HCT116 (cell line): ENCODE data around the gene SPAG6. TPM values are rescaled to one million over a fixed set of nuclear protein-coding genes. Genes with fewer than 3 reads are reported as not detected.
A peak's percentile ranks its signal among the peaks of the same experiment; 100 is the strongest.

Experiments
- ATAC-seq: fragments of 200-7000 bp; cut with Tn5 transposase; 2 replicates; pipeline ENCODE4 v1.9.1; 2020; ENCODE audit warnings: mild to moderate bottlenecking, moderate library complexity
- BruUV-seq: library from RNA; stranded (reverse); fragments of 400-500 nt; replicated peaks from 2 replicates; lab custom pipeline; 2021; lab: Mats Ljungman, UMichigan
- CTCF ChIA-PET: fragments of 300-600 bp; sonication (Branson Sonifier 250); formaldehyde crosslinking; loops from one replicate; lab custom pipeline; 2021; ENCODE audit warnings: antibody characterized with exemption; lab: Charles Lee
- POLR2A ChIA-PET: fragments of 300-600, 350-600 bp; sonication (Branson Sonifier 250); formaldehyde crosslinking; loops from one replicate; lab custom pipeline; 2021; ENCODE audit warnings: antibody characterized with exemption; lab: Charles Lee
- RAD21 ChIA-PET, 2 experiments: fragments of 300-600 bp; sonication (Branson Sonifier 250); formaldehyde crosslinking; loops; one replicate each; lab custom pipeline; 2023; ENCODE audit warnings: low total read pairs in 2 of 2; ENCODE audit not compliant: uncharacterized antibody in 2 of 2, unreplicated experiment in 2 of 2, low non-redundant PET in 1 of 2; lab: Charles Lee
- DNase-seq: peaks from one replicate; pipeline ENCODE4 v3.0.0-alpha.2; 2010; ENCODE audit warnings: low read depth, low spot score
- H2AFZ ChIP-seq: fragments of 200-600 bp; shearing (Covaris generic), sonication (generic); 2 replicates; pipeline ENCODE4 v1.6.1; 2017; ENCODE audit warnings: low read depth, mixed run types, mixed read lengths, antibody characterized with exemption, low read length; ENCODE audit not compliant: poor library complexity, severe bottlenecking
- H3K27ac ChIP-seq: 2 replicates; pipeline ENCODE4 v1.5.1; 2012; ENCODE audit warnings: low read depth, low read length
- H3K27me3 ChIP-seq: fragments of 200-600 bp; sonication (generic); 2 replicates; pipeline ENCODE4 v1.6.1; 2016; ENCODE audit warnings: mixed run types, low read length, mixed read lengths; ENCODE audit not compliant: insufficient read depth
- H3K36me3 ChIP-seq, 2 experiments: fragments of 200-500 bp in 1 of 2; fragments of 200-600 bp in 1 of 2; sonication (Bioruptor generic) in 1 of 2; sonication (generic) in 1 of 2; 2 replicates each; pipeline versions ENCODE4 v1.5.1 to v1.6.1; 2014 to 2016; ENCODE audit warnings: low read length in 2 of 2, inconsistent platforms in 1 of 2, mixed read lengths in 1 of 2, mixed run types in 1 of 2; ENCODE audit not compliant: insufficient read depth in 2 of 2, control insufficient read depth in 1 of 2
- H3K4me1 ChIP-seq, 2 experiments: fragments of 200-600 bp in 1 of 2; sonication (generic) in 1 of 2; 2 replicates each; pipeline versions ENCODE4 v1.5.1 to v1.6.1; 2012 to 2017; ENCODE audit warnings: low read length in 2 of 2, inconsistent platforms in 1 of 2, mild to moderate bottlenecking in 1 of 2, mixed read lengths in 1 of 2, mixed run types in 1 of 2, moderate library complexity in 1 of 2; ENCODE audit not compliant: insufficient read depth in 2 of 2, control insufficient read depth in 1 of 2
- H3K4me2 ChIP-seq: fragments of 200-600 bp; sonication (generic); 2 replicates; pipeline ENCODE4 v1.6.1; 2017; ENCODE audit warnings: mixed run types, low read length, mixed read lengths
- H3K4me3 ChIP-seq, 2 experiments: fragments of 200-600 bp in 1 of 2; sonication (generic) in 1 of 2; replicated peaks in 1 of 2; 2 replicates each; pipeline ENCODE4 v1.5.1; 2011 to 2016; ENCODE audit warnings: low read length in 2 of 2, control low read depth in 1 of 2, low read depth in 1 of 2, mild to moderate bottlenecking in 1 of 2, mixed read lengths in 1 of 2, mixed run types in 1 of 2
- H3K79me2 ChIP-seq: fragments of 200-600 bp; sonication (generic); 2 replicates; pipeline ENCODE4 v1.6.1; 2017; ENCODE audit warnings: mild to moderate bottlenecking, mixed run types, low read length, moderate library complexity, mixed read lengths; ENCODE audit not compliant: insufficient read depth
- H3K9ac ChIP-seq: fragments of 200-600 bp; sonication (generic); 2 replicates; pipeline ENCODE4 v1.6.1; 2016; ENCODE audit warnings: low read length, mixed read lengths
- H3K9me2 ChIP-seq: fragments of 200-600 bp; sonication (generic), shearing (Covaris generic); 2 replicates; pipeline ENCODE4 v1.6.1; 2017; ENCODE audit warnings: mixed run types, mild to moderate bottlenecking, moderate library complexity; ENCODE audit not compliant: insufficient read depth
- H3K9me3 ChIP-seq, 2 experiments: fragments of 200-500 bp in 1 of 2; fragments of 200-600 bp in 1 of 2; sonication (Bioruptor generic) in 1 of 2; sonication (generic) in 1 of 2; 2 replicates each; pipeline ENCODE4 v1.6.1; 2014 to 2017; ENCODE audit warnings: low read length in 2 of 2, mixed read lengths in 2 of 2, inconsistent platforms in 1 of 2, low read depth in 1 of 2, mild to moderate bottlenecking in 1 of 2, mixed run types in 1 of 2, moderate library complexity in 1 of 2; ENCODE audit not compliant: control insufficient read depth in 1 of 2, insufficient read depth in 1 of 2
- H4K20me1 ChIP-seq: fragments of 200-600 bp; sonication (generic), shearing (Covaris generic); 2 replicates; pipeline ENCODE4 v1.6.1; 2017; ENCODE audit warnings: mixed run types, mild to moderate bottlenecking, moderate library complexity; ENCODE audit not compliant: insufficient read depth
- JUND ChIP-seq: IDR thresholded peaks from 2 replicates; pipeline ENCODE4 v1.6.1; 2012
- SIN3A ChIP-seq: IDR thresholded peaks from 2 replicates; pipeline ENCODE4 v1.6.1; 2012; ENCODE audit warnings: low read depth
- SP1 ChIP-seq: IDR thresholded peaks from 2 replicates; pipeline ENCODE4 v1.6.1; 2012; ENCODE audit warnings: low read depth
- intact Hi-C: fragments of 100-400 bp; cut with micrococcal nuclease; formaldehyde crosslinking; loops from 2 replicates; pipeline ENCODE4 v1.10.0; 2022
- total RNA-seq: library from RNA; stranded (reverse); gene quantifications from one replicate; pipeline ENCODE4 v1.2.1, GENCODE V29; 2021; ENCODE audit not compliant: unreplicated experiment
- TF ChIP-seq, protein P1 (sequence below): IDR thresholded peaks from 2 replicates; pipeline ENCODE4 v1.6.1; 2011; ENCODE audit warnings: mild to moderate bottlenecking, low read length, moderate library complexity; ENCODE audit not compliant: insufficient replicate concordance; ENCODE audit errors: extremely low read depth

SPAG6 gene
- total RNA-seq, 1 experiment from 2014 or later = not detected

DNA sequence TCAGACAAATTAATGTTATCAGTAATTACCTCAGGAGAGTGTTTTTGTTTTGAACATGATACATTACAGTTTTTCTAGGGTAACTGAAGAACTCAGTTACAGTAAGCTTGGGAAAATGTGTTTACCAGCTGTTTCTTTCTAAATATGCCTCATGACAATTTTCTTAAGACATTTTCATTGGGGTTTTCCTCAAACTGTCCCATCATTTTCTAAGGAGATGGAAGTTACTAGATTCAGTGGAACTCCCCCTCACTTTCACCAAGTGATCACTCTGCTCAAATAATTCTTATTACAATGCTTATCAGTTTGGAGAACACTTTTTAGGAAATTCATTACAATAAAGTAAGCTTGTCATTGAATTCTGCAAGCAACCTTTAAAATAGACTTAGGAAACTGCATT lies 6.4 kb upstream of the SPAG6 start (continued):
- TF ChIP-seq, protein P1, sequence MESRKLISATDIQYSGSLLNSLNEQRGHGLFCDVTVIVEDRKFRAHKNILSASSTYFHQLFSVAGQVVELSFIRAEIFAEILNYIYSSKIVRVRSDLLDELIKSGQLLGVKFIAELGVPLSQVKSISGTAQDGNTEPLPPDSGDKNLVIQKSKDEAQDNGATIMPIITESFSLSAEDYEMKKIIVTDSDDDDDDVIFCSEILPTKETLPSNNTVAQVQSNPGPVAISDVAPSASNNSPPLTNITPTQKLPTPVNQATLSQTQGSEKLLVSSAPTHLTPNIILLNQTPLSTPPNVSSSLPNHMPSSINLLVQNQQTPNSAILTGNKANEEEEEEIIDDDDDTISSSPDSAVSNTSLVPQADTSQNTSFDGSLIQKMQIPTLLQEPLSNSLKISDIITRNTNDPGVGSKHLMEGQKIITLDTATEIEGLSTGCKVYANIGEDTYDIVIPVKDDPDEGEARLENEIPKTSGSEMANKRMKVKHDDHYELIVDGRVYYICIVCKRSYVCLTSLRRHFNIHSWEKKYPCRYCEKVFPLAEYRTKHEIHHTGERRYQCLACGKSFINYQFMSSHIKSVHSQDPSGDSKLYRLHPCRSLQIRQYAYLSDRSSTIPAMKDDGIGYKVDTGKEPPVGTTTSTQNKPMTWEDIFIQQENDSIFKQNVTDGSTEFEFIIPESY = no peak
- TF ChIP-seq SIN3A (no peak), JUND (no peak)

DNA sequence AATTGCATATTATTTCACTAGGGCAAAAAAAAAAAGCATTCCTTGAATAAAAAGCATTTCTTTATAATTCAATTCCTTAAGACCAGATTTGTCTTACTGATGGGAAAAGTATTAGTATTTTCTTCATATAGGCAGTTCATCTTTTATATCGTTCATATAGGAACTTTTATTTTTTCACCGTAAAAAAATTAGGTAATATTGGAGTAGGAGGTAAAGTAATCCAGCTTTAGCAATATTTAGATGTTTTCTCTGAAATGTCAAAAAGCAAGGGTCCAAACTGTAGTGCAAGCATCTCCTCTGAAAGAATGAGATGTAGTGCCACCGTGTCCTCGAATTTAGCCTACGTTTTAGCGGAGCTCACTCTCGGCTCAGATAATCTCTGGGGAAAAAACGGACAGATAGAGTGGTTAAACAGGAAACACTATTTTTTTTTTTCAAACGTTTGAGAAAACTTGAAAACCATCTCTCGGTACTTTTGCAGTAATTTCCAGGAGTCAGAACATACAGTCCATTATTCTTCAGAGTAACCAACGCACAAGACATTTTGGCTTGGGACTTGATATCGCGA lies 5.5 kb upstream of the SPAG6 start:
- intact Hi-C loops = no loop called here
- ChIA-PET CTCF (interaction anchor here (0.6 to 1.0 kb wide), 4 partner anchors 20 to 649 kb away, joined by 3 read pairs; partner anchors contain the start of gene DNAJC1), RAD21 (interaction anchor here (0.6 to 0.9 kb wide), 2 partner anchors 23 to 358 kb away, joined by 3 read pairs; partner anchors contain the start of gene COMMD3 (in 1 of the 2)), POLR2A (interaction anchor here (0.9 to 1.7 kb wide), 7 partner anchors 8 to 97 kb away, joined by 3 to 5 read pairs (median 3); no protein-coding TSS in a partner anchor)
- H2AFZ ChIP-seq = peak overlapping the region; percentile 13
- TF ChIP-seq SP1 (peak; percentile 5; the same call in 1 of the 2 replicates), SIN3A (no peak)
- H3K9me3 ChIP-seq = no peaks in the 10 kb centered on the region
- no peaks in the 10 kb centered on the region for H3K9me2 ChIP-seq
- H3K4me1 ChIP-seq = peaks cover 3 to 16% of the 10 kb centered on the region in 2 experiments; a peak in 2 of 4 replicates
- H3K79me2 ChIP-seq = no peaks in the 10 kb centered on the region
- peak overlapping the region; percentile 94 for H3K4me2 ChIP-seq
- H3K4me3 ChIP-seq = peak overlapping the region; percentile 57 to 67
- peaks cover 11% of the 10 kb centered on the region; the same call in 1 of the 2 replicates for H3K27me3 ChIP-seq
- no peaks in the 10 kb centered on the region for H3K36me3 ChIP-seq
- peak overlapping the region; percentile 89; the same call in 1 of the 2 replicates for H3K27ac ChIP-seq
- H3K9ac ChIP-seq = peak overlapping the region; percentile 72
- BruUV-seq = TSS peak; percentile 73
- DNase-seq (no peak), ATAC-seq (0 out of 2 replicates have a peak, but pooled peaks have one; percentile 7)
- no peaks in the 10 kb centered on the region for H4K20me1 ChIP-seq
